Neural progenitor cell (in vitro differentiated cells): Measurements from ENCODE around the gene CTSE. TPM values are rescaled to one million over a fixed set of nuclear protein-coding genes. Genes with fewer than 3 reads are reported as not detected.

ENCODE experiments used
- DNase-seq: peaks from one replicate; pipeline ENCODE4 v3.0.0-alpha.2; 2016; ENCODE audit warnings: low spot score
- H2AFZ ChIP-seq: fragments of 200-600 bp; sonication (generic); replicated peaks from 2 replicates; pipeline ENCODE4 v1.6.1; 2016; ENCODE audit warnings: antibody characterized with exemption
- H3F3A ChIP-seq: fragments of 200-600 bp; sonication (generic); 2 replicates; pipeline ENCODE4 v1.6.1; 2016; ENCODE audit warnings: antibody characterized with exemption, low read depth
- H3K27ac ChIP-seq: fragments of 200-600 bp; sonication (generic); 2 replicates; pipeline ENCODE4 v1.5.1; 2016; ENCODE audit warnings: mild to moderate bottlenecking
- H3K27me3 ChIP-seq: fragments of 200-600 bp; sonication (generic); 2 replicates; pipeline ENCODE4 v1.6.1; 2016; ENCODE audit warnings: mild to moderate bottlenecking, moderate library complexity
- H3K36me3 ChIP-seq: fragments of 200-600 bp; sonication (generic); 2 replicates; pipeline ENCODE4 v1.5.1; 2016
- H3K4me1 ChIP-seq: fragments of 200-600 bp; sonication (generic); 2 replicates; pipeline ENCODE4 v1.6.1; 2016; ENCODE audit warnings: mixed run types
- H3K4me2 ChIP-seq: fragments of 200-600 bp; sonication (generic); 2 replicates; pipeline ENCODE4 v1.6.1; 2016
- H3K4me3 ChIP-seq: fragments of 200-600 bp; sonication (generic); 2 replicates; pipeline ENCODE4 v1.5.1; 2016
- H3K79me2 ChIP-seq: fragments of 200-600 bp; sonication (generic); 2 replicates; pipeline ENCODE4 v1.6.1; 2016; ENCODE audit warnings: low read depth
- H3K9ac ChIP-seq: fragments of 200-600 bp; sonication (generic); 2 replicates; pipeline ENCODE4 v1.6.1; 2016
- H3K9me3 ChIP-seq: fragments of 200-600 bp; sonication (generic); 2 replicates; pipeline ENCODE4 v1.5.1; 2016; ENCODE audit warnings: low read depth
- H4K20me1 ChIP-seq: fragments of 200-600 bp; sonication (generic); 2 replicates; pipeline ENCODE4 v1.6.1; 2016; ENCODE audit warnings: low read depth
- H3K27ac Mint-ChIP-seq: 3 replicates; pipeline ENCODE4 v1.8.0; 2021; ENCODE audit warnings: mixed read lengths
- H3K27me3 Mint-ChIP-seq: 2 replicates; pipeline ENCODE4 v1.8.0; 2022; ENCODE audit warnings: low read depth, mild to moderate bottlenecking, inconsistent platforms, moderate library complexity, mixed read lengths; ENCODE audit not compliant: insufficient read depth
- H3K36me3 Mint-ChIP-seq: 3 replicates; pipeline ENCODE4 v1.8.0; 2021; ENCODE audit warnings: mixed read lengths
- H3K4me1 Mint-ChIP-seq: 3 replicates; pipeline ENCODE4 v1.8.0; 2021; ENCODE audit warnings: mixed read lengths
- H3K4me3 Mint-ChIP-seq: 3 replicates; pipeline ENCODE4 v1.8.0; 2021; ENCODE audit warnings: mild to moderate bottlenecking, moderate library complexity, mixed read lengths
- H3K9me3 Mint-ChIP-seq: 3 replicates; pipeline ENCODE4 v1.8.0; 2020; ENCODE audit warnings: mixed read lengths
- CTCF ChIP-seq: fragments of 200-600 bp; sonication (generic); IDR thresholded peaks from 2 replicates; pipeline ENCODE4 v1.5.1; 2017; ENCODE audit warnings: antibody characterized with exemption, mild to moderate bottlenecking
- EZH2 ChIP-seq: fragments of 200-600 bp; sonication (generic); IDR thresholded peaks from 2 replicates; pipeline ENCODE4 v1.6.1; 2017; ENCODE audit warnings: antibody characterized with exemption, mild to moderate bottlenecking, moderate library complexity
- EZH2phosphoT487 ChIP-seq: fragments of 200-600 bp; sonication (generic); IDR thresholded peaks from 2 replicates; pipeline ENCODE4 v1.6.1; 2017; ENCODE audit warnings: antibody characterized with exemption
- total RNA-seq: library from RNA; depleted of rRNA; stranded (reverse); fragments of >200 nt; gene quantifications from 2 replicates; pipeline ENCODE4 v1.2.3, GENCODE V29; 2015; ENCODE audit warnings: low replicate concordance

The CTSE gene
- total RNA-seq, 1 donor from 2014 or later = not detected

GRCh38 chr1:206002160-206002559 lies 21.5 kb downstream of the CTSE start:
- no peaks in the 10 kb centered on the region for H4K20me1 ChIP-seq
- H3K36me3 Mint-ChIP-seq = no peaks in the 10 kb centered on the region
- H3K4me1 ChIP-seq = peaks cover 4% of the 10 kb centered on the region
- no peaks in the 10 kb centered on the region for H3K27me3 ChIP-seq
- no peaks in the 10 kb centered on the region for H3F3A ChIP-seq
- no peak overlapping the region for H3K4me3 ChIP-seq
- no peak overlapping the region for H3K4me2 ChIP-seq
- DNase-seq = no peak
- H3K79me2 ChIP-seq = no peaks in the 10 kb centered on the region
- no peaks in the 10 kb centered on the region for H3K9me3 ChIP-seq
- H3K27ac Mint-ChIP-seq = no peak overlapping the region
- H3K27me3 Mint-ChIP-seq = peaks cover 15% of the 10 kb centered on the region
- H3K9ac ChIP-seq = no peak overlapping the region
- H3K27ac ChIP-seq = no peak overlapping the region
- TF ChIP-seq EZH2phosphoT487 (no peak), CTCF (no peak), EZH2 (no peak)
- H3K9me3 Mint-ChIP-seq = no peaks in the 10 kb centered on the region
- H3K4me3 Mint-ChIP-seq = no peak overlapping the region
- no peak overlapping the region for H2AFZ ChIP-seq
- H3K4me1 Mint-ChIP-seq = peaks cover 41% of the 10 kb centered on the region
- H3K36me3 ChIP-seq = no peaks in the 10 kb centered on the region

- Histone ChIP-seq H3K27me3 (no peaks in the 10 kb centered on the region), H3K27ac (no peak overlapping the region), H3F3A (no peaks in the 10 kb centered on the region), H3K9me3 (no peaks in the 10 kb centered on the region), H3K4me2 (no peak overlapping the region), H3K4me3 (no peak overlapping the region), H3K9ac (no peak overlapping the region), H2AFZ (no peak overlapping the region), H3K36me3 (no peaks in the 10 kb centered on the region), H4K20me1 (no peaks in the 10 kb centered on the region), H3K4me1 (peaks cover 4% of the 10 kb centered on the region), H3K79me2 (no peaks in the 10 kb centered on the region)
- H3K4me1 Mint-ChIP-seq = peaks cover 41% of the 10 kb centered on the region
- no peak overlapping the region for H3K4me3 Mint-ChIP-seq
- DNase-seq = no peak
- H3K27me3 Mint-ChIP-seq = peaks cover 18% of the 10 kb centered on the region
- TF ChIP-seq EZH2 (no peak), EZH2phosphoT487 (no peak), CTCF (no peak)
- H3K27ac Mint-ChIP-seq = no peak overlapping the region
- H3K36me3 Mint-ChIP-seq = no peaks in the 10 kb centered on the region
- H3K9me3 Mint-ChIP-seq = no peaks in the 10 kb centered on the region
Observed at GRCh38 chr1:206001476-206001888, 22.2 kb downstream of the CTSE start.

GRCh38 chr1:206000641-206001339 lies 22.9 kb downstream of the CTSE start:
- DNase-seq = no peak
- H3K4me3 Mint-ChIP-seq = no peak overlapping the region
- Histone ChIP-seq H3K27me3 (no peaks in the 10 kb centered on the region), H3K9me3 (no peaks in the 10 kb centered on the region), H3K79me2 (no peaks in the 10 kb centered on the region), H3K9ac (no peak overlapping the region), H3K4me2 (no peak overlapping the region), H3F3A (no peaks in the 10 kb centered on the region), H3K4me3 (no peak overlapping the region), H3K36me3 (no peaks in the 10 kb centered on the region), H4K20me1 (no peaks in the 10 kb centered on the region), H3K4me1 (peaks cover 4% of the 10 kb centered on the region), H3K27ac (no peak overlapping the region), H2AFZ (no peak overlapping the region)
- no peaks in the 10 kb centered on the region for H3K36me3 Mint-ChIP-seq
- no peak overlapping the region for H3K27ac Mint-ChIP-seq
- H3K27me3 Mint-ChIP-seq = peaks cover 19% of the 10 kb centered on the region
- no peak for TF ChIP-seq EZH2phosphoT487
- TF ChIP-seq EZH2 = no peak
- TF ChIP-seq CTCF = no peak
- H3K9me3 Mint-ChIP-seq = no peaks in the 10 kb centered on the region
- H3K4me1 Mint-ChIP-seq = peaks cover 36% of the 10 kb centered on the region
